K562 (cell line): ENCODE measurements around the gene SLC6A13. TPM values are rescaled to one million over a fixed set of nuclear protein-coding genes. Genes with fewer than 3 reads are reported as not detected.

ENCODE experiments used
- ATAC-seq: fragments of 200-7000 bp; cut with Tn5 transposase; 3 replicates; pipeline ENCODE4 v1.9.1; 2020; ENCODE audit warnings: moderate library complexity
- BruUV-seq: library from RNA; stranded (reverse); fragments of 400-500 nt; replicated peaks from 2 replicates; lab custom pipeline; 2021; lab: Mats Ljungman, UMichigan
- CTCF ChIA-PET: fragments of 300-600 bp; formaldehyde crosslinking; extraction: SDS; loops from one replicate; lab custom pipeline; 2021; ENCODE audit warnings: low intra/inter-chr PET ratio; lab: Yijun Ruan, JAX
- POLR2A ChIA-PET: fragments of 300-600, 350-650 bp; sonication (Branson Sonifier 250); formaldehyde crosslinking; extraction: SDS; loops from one replicate; lab custom pipeline; 2021; ENCODE audit warnings: antibody characterized with exemption, inconsistent platforms; lab: Yijun Ruan, JAX
- DNase-seq, 4 experiments: peaks; one replicate each; pipeline versions ENCODE4 v3.0.0 to v3.0.0-alpha.2; 2011 to 2018; ENCODE audit warnings: low spot score in 3 of 4, mixed read lengths in 3 of 4; ENCODE audit errors: extremely low read depth in 1 of 4
- FAIRE-seq: peaks from 2 replicates; lab custom pipeline; 2011; peaks lifted over from hg19 to GRCh38; lab: Jason Lieb, UNC
- H2AFZ ChIP-seq: 2 replicates; pipeline ENCODE4 v1.6.0; 2011; ENCODE audit warnings: low read depth, low read length, control low read depth, inconsistent platforms
- H3K27ac ChIP-seq: fragments of 200-600 bp; 3 replicates; pipeline ENCODE4 v1.8.0; 2011; ENCODE audit warnings: low read depth, mild to moderate bottlenecking, control low read depth, inconsistent platforms, low read length, moderate library complexity, mixed read lengths; ENCODE audit errors: extremely low read depth
- H3K27me3 ChIP-seq, 2 experiments: fragments of 300-600 bp in 1 of 2; 2 replicates in 1 of 2; 3 replicates in 1 of 2; pipeline versions ENCODE4 v1.6.0 to v1.8.0; 2011; ENCODE audit warnings: inconsistent platforms in 2 of 2, low read length in 2 of 2, mild to moderate bottlenecking in 1 of 2, mixed read lengths in 1 of 2, moderate library complexity in 1 of 2; ENCODE audit not compliant: control insufficient read depth in 2 of 2, insufficient read depth in 2 of 2
- H3K36me3 ChIP-seq: fragments of 300-600 bp; 3 replicates; pipeline ENCODE4 v1.8.0; 2011; ENCODE audit warnings: mild to moderate bottlenecking, low read length, inconsistent platforms; ENCODE audit not compliant: control insufficient read depth, insufficient read depth
- H3K4me1 ChIP-seq, 2 experiments: fragments of 200-600 bp in 1 of 2; replicated peaks in 1 of 2; 2 replicates in 1 of 2; 3 replicates in 1 of 2; pipeline versions ENCODE4 v1.5.1 to v1.8.0; 2011; ENCODE audit warnings: inconsistent platforms in 2 of 2, low read length in 2 of 2, mild to moderate bottlenecking in 1 of 2, mixed read lengths in 1 of 2, moderate library complexity in 1 of 2; ENCODE audit not compliant: control insufficient read depth in 2 of 2, insufficient read depth in 2 of 2
- H3K4me2 ChIP-seq: 2 replicates; pipeline ENCODE4 v1.6.1; 2011; ENCODE audit warnings: low read length, control low read depth, inconsistent platforms, mixed read lengths; ENCODE audit not compliant: insufficient read depth
- H3K4me3 ChIP-seq: fragments of 200-600 bp; sonication (generic), shearing (Covaris generic); 2 replicates; pipeline ENCODE4 v1.5.1; 2016; ENCODE audit warnings: control low read depth, inconsistent platforms
- H3K79me2 ChIP-seq: fragments of 200-600 bp; 3 replicates; pipeline ENCODE4 v1.8.0; 2011; ENCODE audit warnings: low read length, inconsistent platforms; ENCODE audit not compliant: control insufficient read depth, insufficient read depth
- H3K9ac ChIP-seq, 2 experiments: 2 replicates each; pipeline versions ENCODE4 v1.6.0 to v1.6.1; 2011; ENCODE audit warnings: low read depth in 2 of 2, low read length in 2 of 2, control low read depth in 1 of 2, inconsistent platforms in 1 of 2, mild to moderate bottlenecking in 1 of 2, mixed read lengths in 1 of 2; ENCODE audit not compliant: insufficient read depth in 1 of 2
- H3K9me1 ChIP-seq: one replicate; pipeline ENCODE4 v1.6.0; 2011; ENCODE audit warnings: inconsistent platforms, mild to moderate bottlenecking, low read length, moderate library complexity; ENCODE audit not compliant: control insufficient read depth, insufficient read depth
- H3K9me3 ChIP-seq: replicated peaks from 2 replicates; pipeline ENCODE4 v1.5.1; 2011; ENCODE audit warnings: low read depth, low read length, inconsistent platforms; ENCODE audit not compliant: control insufficient read depth, insufficient read depth
- H4K20me1 ChIP-seq: replicated peaks from 2 replicates; pipeline ENCODE4 v1.6.1; 2011; ENCODE audit warnings: low read length, inconsistent platforms, mixed read lengths; ENCODE audit not compliant: control insufficient read depth, insufficient read depth
- CCNT2 ChIP-seq: IDR thresholded peaks from 2 replicates; pipeline ENCODE4 v1.6.1; 2011; ENCODE audit warnings: borderline replicate concordance, low read depth, mild to moderate bottlenecking, moderate library complexity, mixed read lengths, low read length; ENCODE audit not compliant: insufficient read length; ENCODE audit errors: extremely low read depth
- CHD2 ChIP-seq: IDR thresholded peaks from 2 replicates; pipeline ENCODE4 v1.6.1; 2011; ENCODE audit warnings: low read depth, low read length
- EP400 ChIP-seq: fragments of 450-650 bp; IDR thresholded peaks from 2 replicates; pipeline ENCODE4 v1.6.1; 2017; ENCODE audit warnings: antibody characterized with exemption, mild to moderate bottlenecking, moderate library complexity
- ESRRA ChIP-seq: fragments of 450-650 bp; IDR thresholded peaks from 2 replicates; pipeline ENCODE4 v1.6.1; 2014; ENCODE audit warnings: low read depth, mild to moderate bottlenecking, moderate library complexity, borderline replicate concordance
- EZH2 ChIP-seq: IDR thresholded peaks from 2 replicates; pipeline ENCODE4 v1.6.1; 2012; ENCODE audit warnings: low read depth, mild to moderate bottlenecking, inconsistent platforms, low read length, borderline replicate concordance
- NEUROD1 ChIP-seq: fragments of 150-350 bp; IDR thresholded peaks from 2 replicates; pipeline ENCODE4 v1.6.1; 2014; ENCODE audit warnings: borderline replicate concordance, low read length, low read depth; ENCODE audit not compliant: partially characterized antibody
- NRF1 ChIP-seq, 2 experiments: fragments of 450-650 bp; IDR thresholded peaks in 1 of 2; conservative IDR thresholded peaks in 1 of 2; 2 replicates each; pipeline ENCODE4 v1.6.1; 2014; ENCODE audit warnings: mild to moderate bottlenecking in 2 of 2
- WGBS: fragments of 100-300 bp; shearing (Covaris generic); methylation state at CpG from one replicate; pipeline ENCODE4 v1.1.6; 2016; ENCODE audit warnings: low coverage, mixed read lengths; ENCODE audit not compliant: insufficient coverage; ENCODE audit errors: missing lambda C conversion rate; 5-methylcytosine and 5-hydroxymethylcytosine counted together
- in situ Hi-C: fragments of 300-500 bp; cut with MboI; formaldehyde crosslinking; loops from 4 replicates; pipeline ENCODE4 v1.15.0; 2018; ENCODE audit warnings: inconsistent platforms, mixed read lengths
- intact Hi-C: fragments of 100-400 bp; cut with micrococcal nuclease; formaldehyde crosslinking; loops from 2 replicates; pipeline ENCODE4 v1.14.2; 2022
- polyA plus RNA-seq, 8 experiments: library from polyadenylated mRNA; depleted of rRNA in 4 of 8; stranded (reverse) in 5 of 8; unstranded in 3 of 8; fragments of >200 nt; fragmentation: Nextera tagmentation in 2 of 8; fragmentation: Illumina TruSeq in 1 of 8; extraction: Ambion mirVana in 2 of 8; extraction: Trizol in 1 of 8; gene quantifications; 2 replicates each; pipeline versions ENCODE4 v1.2.1 to v1.2.3, GENCODE V29; 2011 to 2014; ENCODE audit warnings: inconsistent platforms in 1 of 8, missing spikeins in 1 of 8
- total RNA-seq, 7 experiments: library from RNA; depleted of rRNA in 6 of 7; stranded (reverse); fragments of >200 nt in 6 of 7; fragmentation: Illumina TruSeq in 2 of 7; extraction: Trizol in 2 of 7; gene quantifications; 2 replicates each; pipeline versions ENCODE4 v1.2.1 to v1.2.3, GENCODE V29; 2011 to 2021; ENCODE audit warnings: low replicate concordance in 1 of 7
- TF ChIP-seq, protein P1 (sequence below): fragments of 200-800 bp; sonication (Bioruptor generic); IDR thresholded peaks from 2 replicates; pipeline ENCODE4 v1.6.1; 2017; ENCODE audit warnings: missing genetic modification characterization, missing compliant biosample characterization

SLC6A13 gene
- total and polyA plus RNA-seq, 9 of the 15 experiments (the other 6 are each of a cell fraction or from before 2014, with no cell fraction given), result 0.06 to 0.33 (median 0.22) TPM; not detected in 4

DNA sequence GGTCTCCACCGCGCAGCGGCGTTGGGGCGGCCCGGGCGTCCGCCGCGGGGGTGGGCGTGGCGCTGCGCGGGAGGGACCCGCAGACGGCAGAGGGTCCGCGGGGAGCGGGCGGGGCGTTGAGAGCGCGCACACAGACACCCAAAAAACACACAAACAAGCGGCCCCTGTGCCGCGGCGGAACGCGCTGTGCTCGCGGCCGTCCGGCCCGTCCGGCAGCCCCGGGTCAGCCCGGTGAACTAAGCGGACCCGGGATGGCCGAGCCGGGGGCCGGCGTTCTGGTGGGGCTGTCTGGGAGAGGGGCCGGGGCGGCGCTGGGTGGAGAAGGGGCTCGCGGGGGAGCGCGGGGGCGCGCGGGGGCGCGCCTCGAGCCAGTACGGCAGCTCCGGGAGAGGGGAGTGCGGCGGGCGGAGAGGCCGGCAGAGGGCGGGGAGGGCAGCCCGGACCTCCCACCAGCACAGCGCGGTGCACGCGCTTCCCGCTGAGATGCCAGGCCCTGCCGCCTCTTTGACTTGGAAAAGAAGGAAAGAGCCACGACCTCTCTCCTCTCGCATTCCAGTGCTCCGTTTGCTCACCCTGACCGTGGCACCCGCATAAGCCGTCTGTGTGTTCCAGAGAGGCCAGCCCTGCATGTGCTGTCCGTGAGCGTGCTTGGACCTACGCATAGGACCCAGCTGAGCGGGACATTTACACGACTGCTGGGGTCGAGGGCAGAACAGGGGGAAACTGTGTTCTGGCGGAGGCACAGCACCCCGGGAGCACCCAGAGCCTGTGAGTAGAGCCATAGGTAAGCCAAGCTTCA is 59.0 kb downstream of the SLC6A13 start:
- Histone ChIP-seq H3K27ac (no peak overlapping the region), H4K20me1 (0 out of 2 replicates have a peak, but pooled peaks cover 6% of the 10 kb centered on the region), H3K4me3 (peak overlapping the region; percentile 33), H3K79me2 (no peaks in the 10 kb centered on the region), H3K9me1 (no peaks in the 10 kb centered on the region), H2AFZ (no peak overlapping the region), H3K4me2 (peak overlapping the region; percentile 11), H3K9me3 (no peaks in the 10 kb centered on the region), H3K4me1 (peaks cover 2 to 12% of the 10 kb centered on the region in 2 experiments; a peak in 4 of 5 replicates), H3K9ac (peak overlapping the region in 1 of 2 experiments; percentile 45; a peak in 1 of 4 replicates), H3K27me3 (peaks cover 26 to 63% of the 10 kb centered on the region in 2 experiments), H3K36me3 (no peaks in the 10 kb centered on the region)
- in situ Hi-C loops, result no loop called here
- DNase-seq (peak in 3 of 4 experiments; percentile 22 to 63 (median 62)), FAIRE-seq (no peak), ATAC-seq (peak; percentile 80)
- CTCF ChIA-PET, result no interaction called here
- TF ChIP-seq NRF1 (conservative IDR thresholded peaks at IDR 0.05 in 1 of 2, IDR thresholded peaks at IDR 0.05 in 1 of 2) (peak in 1 of 2 experiments; percentile 10; a peak in 2 of 4 replicates), EP400 (no peak), EZH2 (0 out of 2 replicates have a peak, but pooled peaks have one; percentile 42), ESRRA (no peak), NEUROD1 (no peak), CCNT2 (no peak), CHD2 (no peak)
- TF ChIP-seq, protein P1, sequence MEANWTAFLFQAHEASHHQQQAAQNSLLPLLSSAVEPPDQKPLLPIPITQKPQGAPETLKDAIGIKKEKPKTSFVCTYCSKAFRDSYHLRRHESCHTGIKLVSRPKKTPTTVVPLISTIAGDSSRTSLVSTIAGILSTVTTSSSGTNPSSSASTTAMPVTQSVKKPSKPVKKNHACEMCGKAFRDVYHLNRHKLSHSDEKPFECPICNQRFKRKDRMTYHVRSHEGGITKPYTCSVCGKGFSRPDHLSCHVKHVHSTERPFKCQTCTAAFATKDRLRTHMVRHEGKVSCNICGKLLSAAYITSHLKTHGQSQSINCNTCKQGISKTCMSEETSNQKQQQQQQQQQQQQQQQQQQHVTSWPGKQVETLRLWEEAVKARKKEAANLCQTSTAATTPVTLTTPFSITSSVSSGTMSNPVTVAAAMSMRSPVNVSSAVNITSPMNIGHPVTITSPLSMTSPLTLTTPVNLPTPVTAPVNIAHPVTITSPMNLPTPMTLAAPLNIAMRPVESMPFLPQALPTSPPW, result 0 out of 2 replicates have a peak, but pooled peaks have one; percentile 33
- BruUV-seq, result no TSS peak
- 4% methylated on average over 13 of the region's 84 CpGs for WGBS
- POLR2A ChIA-PET, result no interaction called here
- intact Hi-C loops, result no loop called here
